IMR-90 (cell line): Measurements from ENCODE around the gene CEBPG. TPM values are rescaled to one million over a fixed set of nuclear protein-coding genes. Genes with fewer than 3 reads are reported as not detected.

Source experiments
- ATAC-seq: fragments of 200-7000 bp; cut with Tn5 transposase; 2 replicates; pipeline ENCODE4 v1.9.1; 2020; ENCODE audit warnings: low read depth, mild to moderate bottlenecking, moderate library complexity
- BruUV-seq: library from RNA; stranded (reverse); fragments of 400-500 nt; replicated peaks from 2 replicates; lab custom pipeline; 2021; lab: Mats Ljungman, UMichigan
- CTCF ChIA-PET: fragments of 300-600 bp; formaldehyde crosslinking; extraction: SDS; loops from one replicate; lab custom pipeline; 2021; ENCODE audit warnings: antibody characterized with exemption; lab: Yijun Ruan, JAX
- POLR2A ChIA-PET: fragments of 300-600 bp; sonication (Branson Sonifier 250); formaldehyde crosslinking; loops from one replicate; lab custom pipeline; 2022; ENCODE audit warnings: antibody characterized with exemption; ENCODE audit not compliant: unreplicated experiment; lab: Charles Lee
- DNase-seq: peaks from one replicate; pipeline ENCODE4 v3.0.0; 2013
- H2AFZ ChIP-seq: replicated peaks from 2 replicates; pipeline ENCODE3; 2013; ENCODE audit warnings: low read length, mild to moderate bottlenecking; ENCODE audit not compliant: poor library complexity
- H2AK5ac ChIP-seq: 2 replicates; pipeline ENCODE4 v1.6.1; 2013; ENCODE audit warnings: low read depth, low read length, inconsistent platforms
- H2AK9ac ChIP-seq: replicated peaks from 2 replicates; pipeline ENCODE3; 2013; ENCODE audit warnings: mild to moderate bottlenecking, low read depth, low read length, moderate library complexity; ENCODE audit not compliant: poor library complexity
- H2BK120ac ChIP-seq: 2 replicates; pipeline ENCODE4 v1.6.1; 2013; ENCODE audit warnings: low read depth, low read length, inconsistent platforms
- H2BK15ac ChIP-seq: 3 replicates; pipeline ENCODE4 v1.6.1; 2013; ENCODE audit warnings: low read depth, low read length, inconsistent platforms
- H2BK20ac ChIP-seq: 2 replicates; pipeline ENCODE4 v1.6.1; 2013; ENCODE audit warnings: low read depth, mild to moderate bottlenecking, inconsistent platforms, low read length, moderate library complexity
- H2BK5ac ChIP-seq: 2 replicates; pipeline ENCODE4 v1.6.1; 2013; ENCODE audit warnings: mild to moderate bottlenecking, low read depth, low read length, inconsistent platforms; ENCODE audit not compliant: poor library complexity, severe bottlenecking
- H3K14ac ChIP-seq: replicated peaks from 2 replicates; pipeline ENCODE4 v1.6.1; 2013; ENCODE audit warnings: low read depth, low read length, inconsistent platforms
- H3K18ac ChIP-seq: 2 replicates; pipeline ENCODE4 v1.6.1; 2013; ENCODE audit warnings: low read depth, low read length, control low read depth
- H3K23ac ChIP-seq: 2 replicates; pipeline ENCODE4 v1.6.1; 2013; ENCODE audit warnings: low read depth, low read length, inconsistent platforms
- H3K27ac ChIP-seq: 2 replicates; pipeline ENCODE4 v1.5.1; 2013; ENCODE audit warnings: mild to moderate bottlenecking, control low read depth, low read length; ENCODE audit not compliant: insufficient read depth
- H3K27me3 ChIP-seq: 2 replicates; pipeline ENCODE4 v1.6.1; 2013; ENCODE audit warnings: low read length; ENCODE audit not compliant: control insufficient read depth, insufficient read depth
- H3K36me3 ChIP-seq: 2 replicates; pipeline ENCODE4 v1.6.1; 2013; ENCODE audit warnings: low read length, mixed read lengths; ENCODE audit not compliant: control insufficient read depth, insufficient read depth
- H3K4ac ChIP-seq: 2 replicates; pipeline ENCODE4 v1.6.1; 2013; ENCODE audit warnings: low read depth, low read length, inconsistent platforms
- H3K4me1 ChIP-seq: 2 replicates; pipeline ENCODE4 v1.6.1; 2013; ENCODE audit warnings: low read length, mixed read lengths; ENCODE audit not compliant: control insufficient read depth, insufficient read depth
- H3K4me2 ChIP-seq: 2 replicates; pipeline ENCODE4 v1.6.1; 2013; ENCODE audit warnings: low read depth, mild to moderate bottlenecking, control low read depth, low read length, moderate library complexity
- H3K4me3 ChIP-seq: 2 replicates; pipeline ENCODE4 v1.5.1; 2013; ENCODE audit warnings: low read depth, mild to moderate bottlenecking, control low read depth, low read length, moderate library complexity; ENCODE audit not compliant: insufficient read depth
- H3K56ac ChIP-seq: 2 replicates; pipeline ENCODE4 v1.6.1; 2013; ENCODE audit warnings: low read length, inconsistent platforms; ENCODE audit not compliant: insufficient read depth; ENCODE audit errors: extremely low read depth
- H3K79me1 ChIP-seq, 2 experiments: 2 replicates each; pipeline ENCODE4 v1.6.1; 2013; ENCODE audit warnings: low read length in 2 of 2, inconsistent platforms in 1 of 2, low read depth in 1 of 2
- H3K9ac ChIP-seq: 2 replicates; pipeline ENCODE4 v1.6.1; 2013; ENCODE audit warnings: low read depth, low read length, control low read depth
- H3K9me1 ChIP-seq: 2 replicates; pipeline ENCODE4 v1.6.1; 2013; ENCODE audit warnings: low read length, inconsistent platforms; ENCODE audit not compliant: insufficient read depth
- H3K9me3 ChIP-seq: 2 replicates; pipeline ENCODE4 v1.6.1; 2013; ENCODE audit warnings: low read length; ENCODE audit not compliant: control insufficient read depth, insufficient read depth
- H4K20me1 ChIP-seq: 2 replicates; pipeline ENCODE4 v1.6.1; 2013; ENCODE audit warnings: low read length, inconsistent platforms; ENCODE audit not compliant: insufficient read depth
- H4K5ac ChIP-seq: 2 replicates; pipeline ENCODE4 v1.6.1; 2013; ENCODE audit warnings: mild to moderate bottlenecking, low read depth, low read length, control low read depth
- H4K8ac ChIP-seq, 2 experiments: 2 replicates each; pipeline ENCODE4 v1.6.1; 2013; ENCODE audit warnings: low read depth in 2 of 2, low read length in 2 of 2, control low read depth in 1 of 2, inconsistent platforms in 1 of 2
- H4K91ac ChIP-seq: 2 replicates; pipeline ENCODE4 v1.6.1; 2013; ENCODE audit warnings: low read depth, low read length, inconsistent platforms; ENCODE audit not compliant: insufficient read depth
- BHLHE40 ChIP-seq: fragments of 150-350 bp; IDR thresholded peaks from 2 replicates; pipeline ENCODE4 v1.6.1; 2016; ENCODE audit warnings: mild to moderate bottlenecking, low read depth, low read length
- MAFK ChIP-seq: IDR thresholded peaks from 2 replicates; pipeline ENCODE4 v1.6.1; 2012; ENCODE audit warnings: low read depth, low read length, improper control_type of control experiment
- MXI1 ChIP-seq: IDR thresholded peaks from 2 replicates; pipeline ENCODE4 v1.6.1; 2012; ENCODE audit warnings: low read depth, mild to moderate bottlenecking, low read length, moderate library complexity, borderline replicate concordance
- NFE2L2 ChIP-seq: fragments of 150-350 bp; IDR thresholded peaks from 2 replicates; pipeline ENCODE4 v1.6.1; 2016; ENCODE audit warnings: low read depth, mild to moderate bottlenecking, low read length
- POLR2A ChIP-seq: IDR thresholded peaks from 2 replicates; pipeline ENCODE4 v1.6.1; 2012; ENCODE audit warnings: mild to moderate bottlenecking, low read depth, low read length
- RAD21 ChIP-seq: IDR thresholded peaks from 2 replicates; pipeline ENCODE4 v1.6.1; 2012; ENCODE audit warnings: low read length, improper control_type of control experiment
- SMC3 ChIP-seq: fragments of 150-350 bp; IDR thresholded peaks from 2 replicates; pipeline ENCODE4 v1.6.1; 2016; ENCODE audit warnings: low read depth, mild to moderate bottlenecking, antibody characterized with exemption, low read length, moderate library complexity
- WGBS, 2 experiments: methylation state at CpG; one replicate each; pipeline versions ENCODE4 v1.1.5 to v1.1.7; 2013; ENCODE audit warnings: missing lambda C conversion rate in 2 of 2; ENCODE audit not compliant: insufficient read length in 1 of 2; ENCODE audit errors: extremely low coverage in 2 of 2; 5-methylcytosine and 5-hydroxymethylcytosine counted together
- dilution Hi-C: fragments of 300-500 bp; cut with HindIII; formaldehyde crosslinking; loops from one replicate; pipeline ENCODE4 v1.14.3; 2018; ENCODE audit warnings: low sequenced_read_pairs; ENCODE audit not compliant: unreplicated experiment
- in situ Hi-C: fragments of 300-500 bp; cut with MboI; formaldehyde crosslinking; loops from 3 replicates; pipeline ENCODE4 v1.14.3; 2019; ENCODE audit warnings: low sequenced_read_pairs, inconsistent platforms, mixed read lengths
- intact Hi-C: fragments of 100-400 bp; cut with micrococcal nuclease; formaldehyde crosslinking; loops from 2 replicates; pipeline ENCODE4 v1.10.0; 2022
- polyA plus RNA-seq, 3 experiments: library from polyadenylated mRNA; depleted of rRNA; stranded (reverse); fragments of >200 nt; gene quantifications; 2 replicates each; pipeline ENCODE4 v1.2.3, GENCODE V29; 2012; ENCODE audit warnings: low replicate concordance in 1 of 3
- total RNA-seq: library from RNA; depleted of rRNA; stranded (reverse); fragments of >200 nt; gene quantifications from 2 replicates; pipeline ENCODE4 v1.2.3, GENCODE V29; 2012
- TF ChIP-seq, protein P1 (sequence below): conservative IDR thresholded peaks from 2 replicates; pipeline ENCODE4 v1.5.1; 2012; ENCODE audit warnings: mild to moderate bottlenecking, low read depth, low read length, improper control_type of control experiment

CEBPG gene
- total and polyA plus RNA-seq, 2 of the 4 experiments (the other 2 are of a cell fraction): 9.2 to 14.3 TPM

DNA sequence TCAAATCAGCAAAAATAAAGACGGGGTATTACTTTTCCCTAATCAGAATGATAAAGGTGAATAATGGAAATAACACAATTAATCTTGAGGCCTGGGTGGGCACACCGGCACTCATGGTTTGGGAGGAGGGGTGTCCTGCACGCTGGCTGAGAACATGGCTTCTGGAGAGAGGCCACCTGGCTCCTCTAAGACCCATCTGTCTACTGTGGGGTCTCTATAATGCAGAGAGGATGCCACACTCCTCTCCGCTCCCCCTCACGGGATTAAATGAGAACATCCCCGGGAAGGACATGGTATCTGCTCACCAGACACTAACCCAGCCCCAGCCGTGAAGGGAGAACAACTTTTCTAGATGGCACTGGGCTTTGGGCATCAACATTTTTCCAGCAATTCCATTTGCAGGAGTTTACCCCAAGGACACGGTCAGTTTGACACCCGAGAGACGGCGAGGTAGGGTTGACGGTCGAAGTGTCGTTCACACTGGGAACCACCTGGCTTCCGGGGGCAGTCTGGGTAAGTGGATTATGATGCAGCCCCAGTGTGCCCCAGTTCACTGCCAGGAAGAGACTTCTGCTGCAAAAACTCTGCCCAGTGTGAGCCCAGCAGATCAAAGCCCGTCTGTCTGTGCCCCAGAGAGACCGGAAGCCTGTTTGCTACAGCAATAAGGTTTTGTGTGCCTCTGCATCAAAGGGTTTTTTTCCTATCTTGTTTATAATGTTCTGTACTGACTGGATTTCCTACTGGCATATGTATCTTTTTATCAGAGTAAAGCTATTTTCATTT is 56.6 kb downstream of the CEBPG start (continued):
- no peak for TF ChIP-seq MXI1

DNA sequence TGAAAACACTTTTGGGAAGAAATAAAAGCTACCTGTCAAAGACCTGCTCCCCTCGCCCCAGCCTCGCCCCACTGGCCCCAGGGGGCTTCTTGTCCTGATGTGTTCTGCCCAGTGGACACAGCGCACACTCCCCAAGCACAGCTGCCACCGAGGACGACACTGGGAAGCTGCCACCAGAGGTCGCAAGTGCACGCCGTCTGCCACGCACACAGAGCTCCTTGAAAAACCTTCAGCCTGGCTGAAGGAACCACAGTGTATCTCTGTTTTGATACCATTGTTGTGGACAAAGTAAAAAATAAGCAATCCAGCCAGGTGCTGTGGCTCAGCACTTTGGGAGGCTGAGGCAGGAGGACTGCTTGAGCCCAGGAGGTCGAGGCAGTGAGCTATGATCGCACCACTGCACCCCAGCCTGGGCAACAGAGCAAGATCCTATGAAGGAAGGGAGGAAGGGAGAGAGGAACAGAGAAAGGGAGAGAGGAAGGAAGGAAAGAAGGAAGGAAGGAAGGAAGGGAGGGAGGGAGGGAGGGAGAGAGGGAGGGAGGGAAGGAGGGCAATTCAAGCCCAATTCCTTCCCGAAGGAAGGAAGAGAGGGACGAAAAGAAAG is 57.3 kb downstream of the CEBPG start:
- Histone ChIP-seq H3K9me3 (no peaks in the 10 kb centered on the region), H2BK15ac (no peak overlapping the region), H3K9me1 (peaks cover 5% of the 10 kb centered on the region; the same call in 1 of the 2 replicates), H3K79me1 (no peaks in the 10 kb centered on the region), H3K27me3 (no peaks in the 10 kb centered on the region), H4K5ac (no peak overlapping the region), H3K56ac (no peak overlapping the region), H2BK5ac (no peak overlapping the region), H3K18ac (no peak overlapping the region), H2AK5ac (no peak overlapping the region), H2BK20ac (no peak overlapping the region), H3K4ac (no peak overlapping the region), H4K8ac (no peak overlapping the region), H3K36me3 (no peaks in the 10 kb centered on the region), H4K91ac (no peak overlapping the region), H2AK9ac (no peak overlapping the region), H3K4me3 (no peak overlapping the region), H4K20me1 (0 out of 2 replicates have a peak, but pooled peaks cover 4% of the 10 kb centered on the region), H3K4me2 (no peak overlapping the region), H2BK120ac (no peak overlapping the region), H3K27ac (no peak overlapping the region), H3K14ac (no peak overlapping the region), H3K9ac (no peak overlapping the region), H3K4me1 (peaks cover 6% of the 10 kb centered on the region; the same call in 1 of the 2 replicates), H2AFZ (peak overlapping the region; percentile 78), H3K23ac (no peak overlapping the region)
- dilution Hi-C loops (no loop called here), intact Hi-C loops (loop anchor here (1.0 kb wide), 1 partner anchor 341 kb away; no protein-coding TSS in a partner anchor), in situ Hi-C loops (no loop called here)
- ChIA-PET POLR2A (no interaction called here), CTCF (interaction anchor here (0.6 to 1.2 kb wide), 7 partner anchors 21 to 353 kb away, joined by 3 to 10 read pairs (median 4); partner anchors contain the start of gene PEPD)
- 33% methylated on average over 6 of the region's 13 CpGs; no CpG with 5 or more reads in 1 of the 2 experiments for WGBS, 2 experiments
- TF ChIP-seq, protein P1, sequence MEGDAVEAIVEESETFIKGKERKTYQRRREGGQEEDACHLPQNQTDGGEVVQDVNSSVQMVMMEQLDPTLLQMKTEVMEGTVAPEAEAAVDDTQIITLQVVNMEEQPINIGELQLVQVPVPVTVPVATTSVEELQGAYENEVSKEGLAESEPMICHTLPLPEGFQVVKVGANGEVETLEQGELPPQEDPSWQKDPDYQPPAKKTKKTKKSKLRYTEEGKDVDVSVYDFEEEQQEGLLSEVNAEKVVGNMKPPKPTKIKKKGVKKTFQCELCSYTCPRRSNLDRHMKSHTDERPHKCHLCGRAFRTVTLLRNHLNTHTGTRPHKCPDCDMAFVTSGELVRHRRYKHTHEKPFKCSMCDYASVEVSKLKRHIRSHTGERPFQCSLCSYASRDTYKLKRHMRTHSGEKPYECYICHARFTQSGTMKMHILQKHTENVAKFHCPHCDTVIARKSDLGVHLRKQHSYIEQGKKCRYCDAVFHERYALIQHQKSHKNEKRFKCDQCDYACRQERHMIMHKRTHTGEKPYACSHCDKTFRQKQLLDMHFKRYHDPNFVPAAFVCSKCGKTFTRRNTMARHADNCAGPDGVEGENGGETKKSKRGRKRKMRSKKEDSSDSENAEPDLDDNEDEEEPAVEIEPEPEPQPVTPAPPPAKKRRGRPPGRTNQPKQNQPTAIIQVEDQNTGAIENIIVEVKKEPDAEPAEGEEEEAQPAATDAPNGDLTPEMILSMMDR: peak; percentile 76
- TF ChIP-seq BHLHE40: no peak
- no peak for TF ChIP-seq NFE2L2
- TF ChIP-seq SMC3: peak; percentile 90
- TF ChIP-seq MAFK: no peak
- peak; percentile 85 for TF ChIP-seq RAD21
- TF ChIP-seq POLR2A: no peak
- no TSS peak for BruUV-seq
- ATAC-seq: peak; percentile 94
- peak; percentile 61 for DNase-seq
